MM.1S (cell line): ENCODE measurements around the gene PGM1.

ENCODE experiments used
- DNase-seq: peaks from one replicate; pipeline ENCODE4 v3.0.0-alpha.2; 2015
- H2AFZ ChIP-seq: fragments of 300-600 bp; sonication (generic); 2 replicates; pipeline ENCODE4 v1.6.0; 2016; ENCODE audit warnings: antibody characterized with exemption, low read length
- H3F3A ChIP-seq: fragments of 300-600 bp; sonication (generic); 2 replicates; pipeline ENCODE4 v1.6.1; 2016; ENCODE audit warnings: mild to moderate bottlenecking, antibody characterized with exemption, low read length, moderate library complexity, mixed read lengths; ENCODE audit not compliant: insufficient read depth
- H3K27ac ChIP-seq: fragments of 300-600 bp; sonication (generic); 2 replicates; pipeline ENCODE4 v1.5.1; 2016; ENCODE audit warnings: mild to moderate bottlenecking, low read length
- H3K27me3 ChIP-seq: fragments of 300-600 bp; sonication (generic); replicated peaks from 2 replicates; pipeline ENCODE4 v1.6.0; 2016; ENCODE audit warnings: low read length; ENCODE audit not compliant: insufficient read depth
- H3K36me3 ChIP-seq: fragments of 300-600 bp; sonication (generic); replicated peaks from 2 replicates; pipeline ENCODE4 v1.6.1; 2016; ENCODE audit warnings: mild to moderate bottlenecking, low read length, mixed read lengths; ENCODE audit not compliant: insufficient read depth
- H3K4me1 ChIP-seq: fragments of 300-600 bp; sonication (generic); 2 replicates; pipeline ENCODE4 v1.6.1; 2016; ENCODE audit warnings: low read length, mixed read lengths
- H3K4me2 ChIP-seq: fragments of 300-600 bp; sonication (generic); 2 replicates; pipeline ENCODE4 v1.6.0; 2016; ENCODE audit warnings: low read depth, low read length
- H3K4me3 ChIP-seq: fragments of 300-600 bp; sonication (generic); 2 replicates; pipeline ENCODE4 v1.5.1; 2016; ENCODE audit warnings: low read length, mixed read lengths
- H3K79me2 ChIP-seq: fragments of 300-600 bp; sonication (generic); 2 replicates; pipeline ENCODE4 v1.6.1; 2016; ENCODE audit warnings: mixed run types, low read length, mixed read lengths
- H3K9ac ChIP-seq: fragments of 300-600 bp; sonication (generic); 2 replicates; pipeline ENCODE4 v1.6.1; 2016; ENCODE audit warnings: low read length, mixed read lengths
- H3K9me2 ChIP-seq: fragments of 300-600 bp; sonication (generic); replicated peaks from 2 replicates; pipeline ENCODE4 v1.6.1; 2016; ENCODE audit warnings: mild to moderate bottlenecking, low read length, mixed read lengths; ENCODE audit not compliant: insufficient read depth
- H3K9me3 ChIP-seq: fragments of 300-600 bp; sonication (generic); replicated peaks from 2 replicates; pipeline ENCODE4 v1.6.1; 2016; ENCODE audit warnings: mild to moderate bottlenecking, low read length, mixed read lengths; ENCODE audit not compliant: insufficient read depth
- H4K20me1 ChIP-seq: fragments of 300-600 bp; sonication (generic); 2 replicates; pipeline ENCODE4 v1.6.1; 2016; ENCODE audit warnings: mild to moderate bottlenecking, low read length, moderate library complexity, mixed read lengths; ENCODE audit not compliant: insufficient read depth
- CTCF ChIP-seq: fragments of 300-600 bp; sonication (generic); IDR thresholded peaks from 2 replicates; pipeline ENCODE4 v1.5.1; 2016; ENCODE audit warnings: antibody characterized with exemption, low read length, mixed read lengths
- EZH2 ChIP-seq: fragments of 300-600 bp; sonication (generic); optimal IDR thresholded peaks from 2 replicates; pipeline ENCODE3; 2017; ENCODE audit warnings: low read depth, mild to moderate bottlenecking, antibody characterized with exemption, low read length, mixed read lengths
- EZH2phosphoT487 ChIP-seq: fragments of 300-600 bp; sonication (generic); IDR thresholded peaks from 2 replicates; pipeline ENCODE4 v1.6.1; 2018; ENCODE audit warnings: antibody characterized with exemption, low read length

Gene PGM1

DNA sequence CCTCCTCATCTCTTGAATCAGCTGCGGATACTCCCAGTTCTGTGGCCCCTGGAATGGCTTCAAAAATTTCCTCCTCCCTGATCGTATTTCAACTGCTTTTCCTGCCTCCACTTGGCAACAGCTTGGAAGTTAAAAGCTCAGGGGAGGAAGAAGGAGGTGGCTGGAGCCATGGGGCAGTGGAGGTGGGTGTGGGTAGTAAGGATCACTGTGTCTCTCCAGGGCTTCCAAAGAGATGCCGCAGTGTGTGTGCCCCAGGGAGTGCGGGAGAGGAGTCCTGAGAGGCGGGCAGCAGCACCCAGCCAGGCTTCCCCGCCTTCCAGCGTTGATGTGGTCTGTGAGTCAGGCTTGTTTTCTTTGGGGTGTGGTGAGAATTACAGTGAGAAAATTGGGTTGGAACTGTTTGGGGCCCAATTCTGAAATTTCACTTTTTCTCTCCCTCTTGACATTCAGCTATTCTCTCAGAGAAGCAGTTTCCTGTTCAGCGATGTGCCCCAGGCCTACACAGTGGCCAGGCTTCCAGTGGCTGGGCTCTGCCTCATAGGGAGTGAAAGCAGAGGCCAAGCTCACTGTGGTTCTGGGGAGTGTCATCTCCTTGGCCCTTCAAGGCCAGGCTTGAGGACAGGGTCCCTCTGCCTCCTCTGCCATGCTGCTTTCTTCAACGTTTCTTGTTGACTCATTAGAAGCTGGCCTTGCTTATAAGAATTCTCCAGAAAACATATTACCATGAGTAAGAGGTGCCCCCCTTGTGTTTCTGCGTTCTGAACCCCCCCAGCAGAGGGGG is 69.0 kb downstream of the PGM1 start:
- no peaks in the 10 kb centered on the region for H3F3A ChIP-seq
- H2AFZ ChIP-seq, result no peak overlapping the region
- no peaks in the 10 kb centered on the region for H3K9me2 ChIP-seq
- H4K20me1 ChIP-seq, result no peaks in the 10 kb centered on the region
- no peaks in the 10 kb centered on the region for H3K4me1 ChIP-seq
- no peaks in the 10 kb centered on the region for H3K27me3 ChIP-seq
- no peak for DNase-seq
- no peak overlapping the region for H3K4me2 ChIP-seq
- no peaks in the 10 kb centered on the region for H3K79me2 ChIP-seq
- no peak overlapping the region for H3K4me3 ChIP-seq
- no peak overlapping the region for H3K9ac ChIP-seq
- no peaks in the 10 kb centered on the region for H3K9me3 ChIP-seq
- TF ChIP-seq EZH2phosphoT487 (no peak), CTCF (no peak), EZH2 (no peak)
- no peaks in the 10 kb centered on the region for H3K36me3 ChIP-seq
- H3K27ac ChIP-seq, result no peak overlapping the region

DNA sequence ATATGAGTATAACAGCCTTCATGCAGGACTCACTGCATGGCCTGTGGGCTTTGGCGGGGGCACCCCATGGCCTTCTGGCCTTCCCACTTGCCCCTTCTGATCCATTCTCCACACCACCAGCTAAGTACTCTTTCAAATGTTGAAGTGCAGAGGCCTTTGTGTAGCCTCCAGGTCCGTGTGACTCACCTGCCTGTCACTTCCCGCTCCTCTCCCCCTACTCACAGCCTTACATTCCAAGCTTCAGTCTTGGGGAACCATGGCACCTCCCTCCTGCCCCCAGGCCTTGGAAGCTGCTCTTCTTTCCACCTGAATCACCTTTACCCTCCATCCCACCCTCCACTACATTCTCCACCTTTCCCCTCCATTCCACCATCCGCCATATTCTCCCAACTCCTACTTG is 69.6 kb downstream of the PGM1 start:
- H3F3A ChIP-seq, result no peaks in the 10 kb centered on the region
- no peak overlapping the region for H3K27ac ChIP-seq
- no peak overlapping the region for H2AFZ ChIP-seq

DNA sequence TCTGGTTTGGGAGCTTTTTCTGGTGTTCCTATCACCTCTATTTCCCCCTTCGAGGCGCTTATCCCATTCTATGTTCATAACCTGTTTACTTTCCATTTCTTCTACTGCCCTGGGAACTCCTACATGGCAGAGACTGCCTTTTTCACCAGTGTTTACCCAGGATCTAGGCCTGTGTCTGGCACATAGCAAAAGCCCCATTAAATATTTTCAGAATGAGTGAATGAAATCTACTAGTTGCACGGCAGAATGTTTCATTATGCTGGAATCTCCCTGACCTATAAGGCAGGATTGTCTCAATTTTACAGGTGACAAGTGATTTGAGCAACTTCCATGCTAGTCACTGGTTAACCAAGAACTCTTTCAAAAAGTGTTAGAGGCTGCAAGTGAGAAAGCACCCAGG is 70.1 kb downstream of the PGM1 start:
- no peaks in the 10 kb centered on the region for H3K9me3 ChIP-seq
- no peak overlapping the region for H3K9ac ChIP-seq
- no peaks in the 10 kb centered on the region for H3K79me2 ChIP-seq
- no peak for TF ChIP-seq CTCF
- no peak for TF ChIP-seq EZH2
- TF ChIP-seq EZH2phosphoT487, result no peak
- H3K4me1 ChIP-seq, result no peaks in the 10 kb centered on the region
- no peaks in the 10 kb centered on the region for H3K9me2 ChIP-seq
- H3K36me3 ChIP-seq, result no peaks in the 10 kb centered on the region
- H2AFZ ChIP-seq, result no peak overlapping the region
- H3F3A ChIP-seq, result no peaks in the 10 kb centered on the region
- DNase-seq, result no peak
- H3K4me3 ChIP-seq, result no peak overlapping the region
- no peaks in the 10 kb centered on the region for H4K20me1 ChIP-seq
- H3K27ac ChIP-seq, result no peak overlapping the region
- H3K27me3 ChIP-seq, result no peaks in the 10 kb centered on the region
- H3K4me2 ChIP-seq, result no peak overlapping the region

More for the DNA sequence above, 69.6 kb downstream of the PGM1 start:
- H3K9ac ChIP-seq, result no peak overlapping the region
- no peaks in the 10 kb centered on the region for H3K27me3 ChIP-seq
- H3K4me2 ChIP-seq, result no peak overlapping the region
- TF ChIP-seq CTCF, result no peak
- no peak for DNase-seq
- H3K79me2 ChIP-seq, result no peaks in the 10 kb centered on the region
- H3K4me3 ChIP-seq, result no peak overlapping the region
- no peaks in the 10 kb centered on the region for H3K9me2 ChIP-seq
- no peaks in the 10 kb centered on the region for H3K4me1 ChIP-seq
- H4K20me1 ChIP-seq, result no peaks in the 10 kb centered on the region
- H3K9me3 ChIP-seq, result no peaks in the 10 kb centered on the region
- H3K36me3 ChIP-seq, result no peaks in the 10 kb centered on the region
